ENCODE measurements around the gene FAM107A. TPM values are rescaled to one million over a fixed set of nuclear protein-coding genes. Genes with fewer than 3 reads are reported as not detected.

FAM107A gene
- total and polyA plus RNA-seq, 2 of the 4 experiments (the other 2 are of a cell fraction), result not detected

- DNase-seq (no peak), ATAC-seq (ENCODE audit: low read depth) (no peak)
- intact Hi-C loops (cut with micrococcal nuclease), result no loop called here
- Histone ChIP-seq H3K36me3 (ENCODE audit: control insufficient read depth, insufficient read depth, low read length) (no peaks in the 10 kb centered on the region), H3K56ac (ENCODE audit: extremely low read depth, insufficient read depth, low read length) (no peak overlapping the region), H2BK15ac (ENCODE audit: low read depth, low read length) (no peak overlapping the region), H3K27me3 (ENCODE audit: control insufficient read depth, insufficient read depth, low read length) (peaks cover 4% of the 10 kb centered on the region; the same call in 1 of the 2 replicates), H2BK20ac (ENCODE audit: low read depth, low read length) (no peak overlapping the region), H3K4me2 (ENCODE audit: low read depth, low read length) (no peak overlapping the region), H2AK9ac (replicated peaks; ENCODE audit: low read depth, low read length, poor library complexity) (no peak overlapping the region), H3K4me1 (ENCODE audit: control insufficient read depth, insufficient read depth, low read length) (peaks cover under 1% of the 10 kb centered on the region; the same call in 1 of the 2 replicates), H3K79me1 (ENCODE audit: low read depth in 1 of 2, low read length in 2 of 2) (no peaks in the 10 kb centered on the region), H3K4ac (ENCODE audit: low read depth, low read length) (no peak overlapping the region), H2AFZ (replicated peaks; ENCODE audit: low read length, poor library complexity) (no peak overlapping the region), H3K4me3 (ENCODE audit: insufficient read depth, low read depth, low read length) (no peak overlapping the region), H3K14ac (replicated peaks; ENCODE audit: low read depth, low read length) (no peak overlapping the region), H4K5ac (ENCODE audit: low read depth, low read length) (no peak overlapping the region), H4K8ac (ENCODE audit: low read depth in 2 of 2, low read length in 2 of 2) (no peak overlapping the region), H4K91ac (ENCODE audit: insufficient read depth, low read depth, low read length) (no peak overlapping the region), H3K23ac (ENCODE audit: low read depth, low read length) (no peak overlapping the region), H2BK5ac (ENCODE audit: low read depth, low read length, poor library complexity, severe bottlenecking) (no peak overlapping the region), H3K18ac (ENCODE audit: low read depth, low read length) (no peak overlapping the region), H2BK120ac (ENCODE audit: low read depth, low read length) (no peak overlapping the region), H3K9me3 (ENCODE audit: control insufficient read depth, insufficient read depth, low read length) (peaks cover 8% of the 10 kb centered on the region), H4K20me1 (ENCODE audit: insufficient read depth, low read length) (no peaks in the 10 kb centered on the region), H3K9ac (ENCODE audit: low read depth, low read length) (no peak overlapping the region), H2AK5ac (ENCODE audit: low read depth, low read length) (no peak overlapping the region), H3K27ac (ENCODE audit: insufficient read depth, low read length) (no peak overlapping the region), H3K9me1 (ENCODE audit: insufficient read depth, low read length) (peaks cover 4% of the 10 kb centered on the region; the same call in 1 of the 2 replicates)
- CTCF ChIA-PET, result interaction anchor here (1.3 kb wide), 1 partner anchor 74 kb away, joined by 5 read pairs; no protein-coding TSS in a partner anchor
- TF ChIP-seq BHLHE40 (IDR thresholded peaks at IDR 0.05; ENCODE audit: low read depth, low read length) (no peak), MXI1 (IDR thresholded peaks at IDR 0.05; ENCODE audit: borderline replicate concordance, low read depth, low read length) (no peak), RCOR1 (IDR thresholded peaks at IDR 0.05; ENCODE audit: insufficient replicate concordance, low read length) (no peak), NFE2L2 (IDR thresholded peaks at IDR 0.05; ENCODE audit: low read depth, low read length) (no peak), RAD21 (IDR thresholded peaks at IDR 0.05; ENCODE audit: low read length) (no peak), CHD1 (IDR thresholded peaks at IDR 0.05; ENCODE audit: low read depth, low read length) (no peak), ELK1 (IDR thresholded peaks at IDR 0.05; ENCODE audit: borderline replicate concordance, low read depth, low read length) (no peak), MAFK (IDR thresholded peaks at IDR 0.05; ENCODE audit: low read depth, low read length) (no peak), USF2 (IDR thresholded peaks at IDR 0.05; ENCODE audit: low read depth, low read length) (no peak), POLR2A (IDR thresholded peaks at IDR 0.05; ENCODE audit: low read depth, low read length) (no peak)
- TF ChIP-seq, protein P1, sequence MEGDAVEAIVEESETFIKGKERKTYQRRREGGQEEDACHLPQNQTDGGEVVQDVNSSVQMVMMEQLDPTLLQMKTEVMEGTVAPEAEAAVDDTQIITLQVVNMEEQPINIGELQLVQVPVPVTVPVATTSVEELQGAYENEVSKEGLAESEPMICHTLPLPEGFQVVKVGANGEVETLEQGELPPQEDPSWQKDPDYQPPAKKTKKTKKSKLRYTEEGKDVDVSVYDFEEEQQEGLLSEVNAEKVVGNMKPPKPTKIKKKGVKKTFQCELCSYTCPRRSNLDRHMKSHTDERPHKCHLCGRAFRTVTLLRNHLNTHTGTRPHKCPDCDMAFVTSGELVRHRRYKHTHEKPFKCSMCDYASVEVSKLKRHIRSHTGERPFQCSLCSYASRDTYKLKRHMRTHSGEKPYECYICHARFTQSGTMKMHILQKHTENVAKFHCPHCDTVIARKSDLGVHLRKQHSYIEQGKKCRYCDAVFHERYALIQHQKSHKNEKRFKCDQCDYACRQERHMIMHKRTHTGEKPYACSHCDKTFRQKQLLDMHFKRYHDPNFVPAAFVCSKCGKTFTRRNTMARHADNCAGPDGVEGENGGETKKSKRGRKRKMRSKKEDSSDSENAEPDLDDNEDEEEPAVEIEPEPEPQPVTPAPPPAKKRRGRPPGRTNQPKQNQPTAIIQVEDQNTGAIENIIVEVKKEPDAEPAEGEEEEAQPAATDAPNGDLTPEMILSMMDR (conservative IDR thresholded peaks at IDR 0.05; ENCODE audit: low read depth, low read length), result no peak
- in situ Hi-C loops (cut with MboI; ENCODE audit: low sequenced_read_pairs), result loop anchor here (25.0 kb wide), 1 partner anchor 431 kb away; no protein-coding TSS in a partner anchor
- dilution Hi-C loops (cut with HindIII; ENCODE audit: low sequenced_read_pairs, unreplicated experiment), result no loop called here
- POLR2A ChIA-PET (ENCODE audit: unreplicated experiment), result no interaction called here
- no TSS peak for BruUV-seq (replicated peaks)
- no CpG with 5 or more reads among the region's 5 CpGs for WGBS, 2 experiments (ENCODE audit: extremely low coverage in 2 of 2, insufficient read length in 1 of 2)
Observed at GRCh38 chr3:58556001-58556400, 21.2 kb downstream of the FAM107A start.

Data from IMR-90 (cell line).